K562 (cell line): ENCODE measurements around the gene LRP1B. TPM values are rescaled to one million over a fixed set of nuclear protein-coding genes. Genes with fewer than 3 reads are reported as not detected.

Experiments used
- ATAC-seq: fragments of 200-7000 bp; cut with Tn5 transposase; 3 replicates; pipeline ENCODE4 v1.9.1; 2020; ENCODE audit warnings: moderate library complexity
- BruUV-seq: library from RNA; stranded (reverse); fragments of 400-500 nt; replicated peaks from 2 replicates; lab custom pipeline; 2021; lab: Mats Ljungman, UMichigan
- CTCF ChIA-PET: fragments of 300-600 bp; formaldehyde crosslinking; extraction: SDS; loops from one replicate; lab custom pipeline; 2021; ENCODE audit warnings: low intra/inter-chr PET ratio; lab: Yijun Ruan, JAX
- POLR2A ChIA-PET: fragments of 300-600, 350-650 bp; sonication (Branson Sonifier 250); formaldehyde crosslinking; extraction: SDS; loops from one replicate; lab custom pipeline; 2021; ENCODE audit warnings: antibody characterized with exemption, inconsistent platforms; lab: Yijun Ruan, JAX
- DNase-seq, 4 experiments: peaks; one replicate each; pipeline versions ENCODE4 v3.0.0 to v3.0.0-alpha.2; 2011 to 2018; ENCODE audit warnings: low spot score in 3 of 4, mixed read lengths in 3 of 4; ENCODE audit errors: extremely low read depth in 1 of 4
- FAIRE-seq: peaks from 2 replicates; lab custom pipeline; 2011; peaks lifted over from hg19 to GRCh38; lab: Jason Lieb, UNC
- H2AFZ ChIP-seq: 2 replicates; pipeline ENCODE4 v1.6.0; 2011; ENCODE audit warnings: low read depth, low read length, control low read depth, inconsistent platforms
- H3K27ac ChIP-seq: fragments of 200-600 bp; 3 replicates; pipeline ENCODE4 v1.8.0; 2011; ENCODE audit warnings: low read depth, mild to moderate bottlenecking, control low read depth, inconsistent platforms, low read length, moderate library complexity, mixed read lengths; ENCODE audit errors: extremely low read depth
- H3K27me3 ChIP-seq, 2 experiments: fragments of 300-600 bp in 1 of 2; 2 replicates in 1 of 2; 3 replicates in 1 of 2; pipeline versions ENCODE4 v1.6.0 to v1.8.0; 2011; ENCODE audit warnings: inconsistent platforms in 2 of 2, low read length in 2 of 2, mild to moderate bottlenecking in 1 of 2, mixed read lengths in 1 of 2, moderate library complexity in 1 of 2; ENCODE audit not compliant: control insufficient read depth in 2 of 2, insufficient read depth in 2 of 2
- H3K36me3 ChIP-seq: fragments of 300-600 bp; 3 replicates; pipeline ENCODE4 v1.8.0; 2011; ENCODE audit warnings: mild to moderate bottlenecking, low read length, inconsistent platforms; ENCODE audit not compliant: control insufficient read depth, insufficient read depth
- H3K4me1 ChIP-seq, 2 experiments: fragments of 200-600 bp in 1 of 2; replicated peaks in 1 of 2; 2 replicates in 1 of 2; 3 replicates in 1 of 2; pipeline versions ENCODE4 v1.5.1 to v1.8.0; 2011; ENCODE audit warnings: inconsistent platforms in 2 of 2, low read length in 2 of 2, mild to moderate bottlenecking in 1 of 2, mixed read lengths in 1 of 2, moderate library complexity in 1 of 2; ENCODE audit not compliant: control insufficient read depth in 2 of 2, insufficient read depth in 2 of 2
- H3K4me2 ChIP-seq: 2 replicates; pipeline ENCODE4 v1.6.1; 2011; ENCODE audit warnings: low read length, control low read depth, inconsistent platforms, mixed read lengths; ENCODE audit not compliant: insufficient read depth
- H3K4me3 ChIP-seq: fragments of 200-600 bp; sonication (generic), shearing (Covaris generic); 2 replicates; pipeline ENCODE4 v1.5.1; 2016; ENCODE audit warnings: control low read depth, inconsistent platforms
- H3K79me2 ChIP-seq: fragments of 200-600 bp; 3 replicates; pipeline ENCODE4 v1.8.0; 2011; ENCODE audit warnings: low read length, inconsistent platforms; ENCODE audit not compliant: control insufficient read depth, insufficient read depth
- H3K9ac ChIP-seq, 2 experiments: 2 replicates each; pipeline versions ENCODE4 v1.6.0 to v1.6.1; 2011; ENCODE audit warnings: low read depth in 2 of 2, low read length in 2 of 2, control low read depth in 1 of 2, inconsistent platforms in 1 of 2, mild to moderate bottlenecking in 1 of 2, mixed read lengths in 1 of 2; ENCODE audit not compliant: insufficient read depth in 1 of 2
- H3K9me1 ChIP-seq: one replicate; pipeline ENCODE4 v1.6.0; 2011; ENCODE audit warnings: inconsistent platforms, mild to moderate bottlenecking, low read length, moderate library complexity; ENCODE audit not compliant: control insufficient read depth, insufficient read depth
- H3K9me3 ChIP-seq: replicated peaks from 2 replicates; pipeline ENCODE4 v1.5.1; 2011; ENCODE audit warnings: low read depth, low read length, inconsistent platforms; ENCODE audit not compliant: control insufficient read depth, insufficient read depth
- H4K20me1 ChIP-seq: replicated peaks from 2 replicates; pipeline ENCODE4 v1.6.1; 2011; ENCODE audit warnings: low read length, inconsistent platforms, mixed read lengths; ENCODE audit not compliant: control insufficient read depth, insufficient read depth
- HDAC3 ChIP-seq: fragments of 450-650 bp; IDR thresholded peaks from 2 replicates; pipeline ENCODE4 v1.6.1; 2018; ENCODE audit warnings: borderline replicate concordance, mild to moderate bottlenecking, moderate library complexity; ENCODE audit not compliant: partially characterized antibody
- HSF4 ChIP-seq: fragments of 250-450 bp; sonication (Bioruptor Pico); IDR thresholded peaks from 2 replicates; pipeline ENCODE4 v2.1.2; 2022; ENCODE audit warnings: mild to moderate bottlenecking, moderate library complexity, borderline replicate concordance
- MCM3 ChIP-seq: fragments of 450-650 bp; IDR thresholded peaks from 2 replicates; pipeline ENCODE4 v1.6.1; 2016
- MYNN ChIP-seq, 2 experiments: sonication (generic); formaldehyde crosslinking in 1 of 2; IDR thresholded peaks; 2 replicates each; pipeline versions ENCODE4 v1.5.0 to v1.6.1; 2016 to 2020; ENCODE audit warnings: antibody characterized with exemption in 1 of 2, missing genetic modification reagents in 1 of 2
- RHOXF2B ChIP-seq: fragments of 250-450 bp; sonication (Bioruptor Pico); conservative IDR thresholded peaks from 2 replicates; pipeline ENCODE4 v1.5.1; 2021
- STAG1 ChIP-seq: sonication (generic); formaldehyde crosslinking; IDR thresholded peaks from 2 replicates; pipeline ENCODE4 v1.5.0; 2020; ENCODE audit warnings: missing genetic modification reagents, borderline replicate concordance
- ZBTB17 ChIP-seq: fragments of 450-650 bp; formaldehyde crosslinking; IDR thresholded peaks from 2 replicates; pipeline ENCODE4 v1.4.0; 2020; ENCODE audit warnings: mild to moderate bottlenecking
- ZBTB7A ChIP-seq: IDR thresholded peaks from 2 replicates; pipeline ENCODE4 v1.6.1; 2011; ENCODE audit warnings: low read depth, mild to moderate bottlenecking, low read length, moderate library complexity, borderline replicate concordance; ENCODE audit not compliant: control insufficient read depth
- ZNF3 ChIP-seq: fragments of 250-450 bp; sonication (Bioruptor Pico); IDR thresholded peaks from 2 replicates; pipeline ENCODE4 v1.5.0; 2021; ENCODE audit warnings: mild to moderate bottlenecking, moderate library complexity
- ZNF830 ChIP-seq: fragments of 250-450 bp; sonication (Bioruptor Pico); IDR thresholded peaks from 2 replicates; pipeline ENCODE4 v1.5.0; 2021; ENCODE audit warnings: mild to moderate bottlenecking
- WGBS: fragments of 100-300 bp; shearing (Covaris generic); methylation state at CpG from one replicate; pipeline ENCODE4 v1.1.6; 2016; ENCODE audit warnings: low coverage, mixed read lengths; ENCODE audit not compliant: insufficient coverage; ENCODE audit errors: missing lambda C conversion rate; 5-methylcytosine and 5-hydroxymethylcytosine counted together
- in situ Hi-C: fragments of 300-500 bp; cut with MboI; formaldehyde crosslinking; loops from 4 replicates; pipeline ENCODE4 v1.15.0; 2018; ENCODE audit warnings: inconsistent platforms, mixed read lengths
- intact Hi-C: fragments of 100-400 bp; cut with micrococcal nuclease; formaldehyde crosslinking; loops from 2 replicates; pipeline ENCODE4 v1.14.2; 2022
- polyA plus RNA-seq, 8 experiments: library from polyadenylated mRNA; depleted of rRNA in 4 of 8; stranded (reverse) in 5 of 8; unstranded in 3 of 8; fragments of >200 nt; fragmentation: Nextera tagmentation in 2 of 8; fragmentation: Illumina TruSeq in 1 of 8; extraction: Ambion mirVana in 2 of 8; extraction: Trizol in 1 of 8; gene quantifications; 2 replicates each; pipeline versions ENCODE4 v1.2.1 to v1.2.3, GENCODE V29; 2011 to 2014; ENCODE audit warnings: inconsistent platforms in 1 of 8, missing spikeins in 1 of 8
- total RNA-seq, 7 experiments: library from RNA; depleted of rRNA in 6 of 7; stranded (reverse); fragments of >200 nt in 6 of 7; fragmentation: Illumina TruSeq in 2 of 7; extraction: Trizol in 2 of 7; gene quantifications; 2 replicates each; pipeline versions ENCODE4 v1.2.1 to v1.2.3, GENCODE V29; 2011 to 2021; ENCODE audit warnings: low replicate concordance in 1 of 7
- TF ChIP-seq, protein P1 (sequence below): sonication (generic); formaldehyde crosslinking; IDR thresholded peaks from 2 replicates; pipeline ENCODE4 v1.5.0; 2020; ENCODE audit warnings: missing genetic modification reagents
- TF ChIP-seq, protein P2 (sequence below): fragments of 450-650 bp; IDR thresholded peaks from one replicate; pipeline ENCODE4 v1.6.1; 2018; ENCODE audit warnings: mild to moderate bottlenecking, moderate library complexity; ENCODE audit not compliant: partially characterized antibody
- TF ChIP-seq, protein P3 (sequence below): sonication (generic); formaldehyde crosslinking; IDR thresholded peaks from 2 replicates; pipeline ENCODE4 v1.8.1; 2023; ENCODE audit warnings: missing genetic modification reagents, mild to moderate bottlenecking, borderline replicate concordance
- TF ChIP-seq, protein P4 (sequence below): IDR thresholded peaks from 2 replicates; pipeline ENCODE4 v1.6.1; 2016; ENCODE audit warnings: missing genetic modification characterization, missing compliant biosample characterization

Gene LRP1B
- total and polyA plus RNA-seq, 9 of the 15 experiments (the other 6 are each of a cell fraction or from before 2014, with no cell fraction given) = not detected

DNA sequence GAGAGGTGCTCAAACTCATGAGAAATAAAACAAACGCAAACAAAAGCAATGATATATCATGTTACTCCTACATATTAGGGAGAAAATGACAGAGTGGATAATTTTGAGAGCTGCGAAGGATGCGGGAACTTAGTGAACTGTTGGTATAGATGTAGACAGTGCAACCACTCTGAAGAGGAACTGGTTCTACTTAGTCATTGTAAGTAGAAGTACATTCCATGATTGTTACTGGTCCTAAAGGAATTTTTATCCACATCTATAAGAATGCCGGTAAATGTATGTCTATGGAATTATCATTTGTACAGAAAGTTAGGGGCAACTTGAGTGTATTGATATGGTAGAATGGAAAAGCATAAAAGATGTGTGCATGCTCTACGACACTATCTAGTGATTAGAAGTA lies 1238.4 kb downstream of the LRP1B start:
- ChIA-PET CTCF (no interaction called here), POLR2A (no interaction called here)
- BruUV-seq = no TSS peak
- H3K4me1 ChIP-seq = no peaks in the 10 kb centered on the region
- no peaks in the 10 kb centered on the region for H3K9me3 ChIP-seq
- ATAC-seq (no peak), FAIRE-seq (no peak), DNase-seq (no peak)
- no peaks in the 10 kb centered on the region for H3K27me3 ChIP-seq
- H3K27ac ChIP-seq = no peak overlapping the region
- no peaks in the 10 kb centered on the region for H3K9me1 ChIP-seq
- intact Hi-C loops = no loop called here
- no peak overlapping the region for H3K4me3 ChIP-seq
- H3K4me2 ChIP-seq = no peak overlapping the region
- in situ Hi-C loops = no loop called here
- no peak overlapping the region for H2AFZ ChIP-seq
- H3K36me3 ChIP-seq = no peaks in the 10 kb centered on the region
- no peaks in the 10 kb centered on the region for H3K79me2 ChIP-seq
- under 1% methylated on average over 5 of the region's 5 CpGs for WGBS
- no peak overlapping the region for H3K9ac ChIP-seq
- H4K20me1 ChIP-seq = no peaks in the 10 kb centered on the region
- TF ChIP-seq ZBTB17 (CRISPR knock-in tag) (no peak), ZBTB7A (no peak), HSF4 (CRISPR knock-in tag) (no peak), RHOXF2B (CRISPR knock-in tag) (no peak), MYNN (IDR thresholded peaks at IDR 0.05) (no peak), MYNN (CRISPR knock-in tag; IDR thresholded peaks at IDR 0.05) (no peak), ZNF830 (CRISPR knock-in tag) (no peak), STAG1 (CRISPR knock-in tag) (no peak), HDAC3 (no peak), MCM3 (no peak), ZNF3 (CRISPR knock-in tag) (no peak)
- TF ChIP-seq, protein P1, sequence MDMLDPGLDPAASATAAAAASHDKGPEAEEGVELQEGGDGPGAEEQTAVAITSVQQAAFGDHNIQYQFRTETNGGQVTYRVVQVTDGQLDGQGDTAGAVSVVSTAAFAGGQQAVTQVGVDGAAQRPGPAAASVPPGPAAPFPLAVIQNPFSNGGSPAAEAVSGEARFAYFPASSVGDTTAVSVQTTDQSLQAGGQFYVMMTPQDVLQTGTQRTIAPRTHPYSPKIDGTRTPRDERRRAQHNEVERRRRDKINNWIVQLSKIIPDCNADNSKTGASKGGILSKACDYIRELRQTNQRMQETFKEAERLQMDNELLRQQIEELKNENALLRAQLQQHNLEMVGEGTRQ (CRISPR knock-in tag) = no peak
- TF ChIP-seq, protein P2, sequence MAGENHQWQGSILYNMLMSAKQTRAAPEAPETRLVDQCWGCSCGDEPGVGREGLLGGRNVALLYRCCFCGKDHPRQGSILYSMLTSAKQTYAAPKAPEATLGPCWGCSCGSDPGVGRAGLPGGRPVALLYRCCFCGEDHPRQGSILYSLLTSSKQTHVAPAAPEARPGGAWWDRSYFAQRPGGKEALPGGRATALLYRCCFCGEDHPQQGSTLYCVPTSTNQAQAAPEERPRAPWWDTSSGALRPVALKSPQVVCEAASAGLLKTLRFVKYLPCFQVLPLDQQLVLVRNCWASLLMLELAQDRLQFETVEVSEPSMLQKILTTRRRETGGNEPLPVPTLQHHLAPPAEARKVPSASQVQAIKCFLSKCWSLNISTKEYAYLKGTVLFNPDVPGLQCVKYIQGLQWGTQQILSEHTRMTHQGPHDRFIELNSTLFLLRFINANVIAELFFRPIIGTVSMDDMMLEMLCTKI = no peak
- TF ChIP-seq, protein P3, sequence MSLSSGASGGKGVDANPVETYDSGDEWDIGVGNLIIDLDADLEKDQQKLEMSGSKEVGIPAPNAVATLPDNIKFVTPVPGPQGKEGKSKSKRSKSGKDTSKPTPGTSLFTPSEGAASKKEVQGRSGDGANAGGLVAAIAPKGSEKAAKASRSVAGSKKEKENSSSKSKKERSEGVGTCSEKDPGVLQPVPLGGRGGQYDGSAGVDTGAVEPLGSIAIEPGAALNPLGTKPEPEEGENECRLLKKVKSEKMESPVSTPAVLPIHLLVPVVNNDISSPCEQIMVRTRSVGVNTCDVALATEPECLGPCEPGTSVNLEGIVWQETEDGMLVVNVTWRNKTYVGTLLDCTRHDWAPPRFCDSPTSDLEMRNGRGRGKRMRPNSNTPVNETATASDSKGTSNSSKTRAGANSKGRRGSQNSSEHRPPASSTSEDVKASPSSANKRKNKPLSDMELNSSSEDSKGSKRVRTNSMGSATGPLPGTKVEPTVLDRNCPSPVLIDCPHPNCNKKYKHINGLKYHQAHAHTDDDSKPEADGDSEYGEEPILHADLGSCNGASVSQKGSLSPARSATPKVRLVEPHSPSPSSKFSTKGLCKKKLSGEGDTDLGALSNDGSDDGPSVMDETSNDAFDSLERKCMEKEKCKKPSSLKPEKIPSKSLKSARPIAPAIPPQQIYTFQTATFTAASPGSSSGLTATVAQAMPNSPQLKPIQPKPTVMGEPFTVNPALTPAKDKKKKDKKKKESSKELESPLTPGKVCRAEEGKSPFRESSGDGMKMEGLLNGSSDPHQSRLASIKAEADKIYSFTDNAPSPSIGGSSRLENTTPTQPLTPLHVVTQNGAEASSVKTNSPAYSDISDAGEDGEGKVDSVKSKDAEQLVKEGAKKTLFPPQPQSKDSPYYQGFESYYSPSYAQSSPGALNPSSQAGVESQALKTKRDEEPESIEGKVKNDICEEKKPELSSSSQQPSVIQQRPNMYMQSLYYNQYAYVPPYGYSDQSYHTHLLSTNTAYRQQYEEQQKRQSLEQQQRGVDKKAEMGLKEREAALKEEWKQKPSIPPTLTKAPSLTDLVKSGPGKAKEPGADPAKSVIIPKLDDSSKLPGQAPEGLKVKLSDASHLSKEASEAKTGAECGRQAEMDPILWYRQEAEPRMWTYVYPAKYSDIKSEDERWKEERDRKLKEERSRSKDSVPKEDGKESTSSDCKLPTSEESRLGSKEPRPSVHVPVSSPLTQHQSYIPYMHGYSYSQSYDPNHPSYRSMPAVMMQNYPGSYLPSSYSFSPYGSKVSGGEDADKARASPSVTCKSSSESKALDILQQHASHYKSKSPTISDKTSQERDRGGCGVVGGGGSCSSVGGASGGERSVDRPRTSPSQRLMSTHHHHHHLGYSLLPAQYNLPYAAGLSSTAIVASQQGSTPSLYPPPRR (CRISPR knock-in tag) = no peak
- TF ChIP-seq, protein P4, sequence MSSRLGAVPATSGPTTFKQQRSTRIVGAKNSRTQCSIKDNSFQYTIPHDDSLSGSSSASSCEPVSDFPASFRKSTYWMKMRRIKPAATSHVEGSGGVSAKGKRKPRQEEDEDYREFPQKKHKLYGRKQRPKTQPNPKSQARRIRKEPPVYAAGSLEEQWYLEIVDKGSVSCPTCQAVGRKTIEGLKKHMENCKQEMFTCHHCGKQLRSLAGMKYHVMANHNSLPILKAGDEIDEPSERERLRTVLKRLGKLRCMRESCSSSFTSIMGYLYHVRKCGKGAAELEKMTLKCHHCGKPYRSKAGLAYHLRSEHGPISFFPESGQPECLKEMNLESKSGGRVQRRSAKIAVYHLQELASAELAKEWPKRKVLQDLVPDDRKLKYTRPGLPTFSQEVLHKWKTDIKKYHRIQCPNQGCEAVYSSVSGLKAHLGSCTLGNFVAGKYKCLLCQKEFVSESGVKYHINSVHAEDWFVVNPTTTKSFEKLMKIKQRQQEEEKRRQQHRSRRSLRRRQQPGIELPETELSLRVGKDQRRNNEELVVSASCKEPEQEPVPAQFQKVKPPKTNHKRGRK (tag) = no peak
